NCI-H1048 (cell line): ENCODE data around the gene XPNPEP2.

Source experiments
- DNase-seq: peaks from one replicate; lab custom pipeline; 2025; lab: John Stamatoyannopoulos, UW

Gene XPNPEP2

DNA sequence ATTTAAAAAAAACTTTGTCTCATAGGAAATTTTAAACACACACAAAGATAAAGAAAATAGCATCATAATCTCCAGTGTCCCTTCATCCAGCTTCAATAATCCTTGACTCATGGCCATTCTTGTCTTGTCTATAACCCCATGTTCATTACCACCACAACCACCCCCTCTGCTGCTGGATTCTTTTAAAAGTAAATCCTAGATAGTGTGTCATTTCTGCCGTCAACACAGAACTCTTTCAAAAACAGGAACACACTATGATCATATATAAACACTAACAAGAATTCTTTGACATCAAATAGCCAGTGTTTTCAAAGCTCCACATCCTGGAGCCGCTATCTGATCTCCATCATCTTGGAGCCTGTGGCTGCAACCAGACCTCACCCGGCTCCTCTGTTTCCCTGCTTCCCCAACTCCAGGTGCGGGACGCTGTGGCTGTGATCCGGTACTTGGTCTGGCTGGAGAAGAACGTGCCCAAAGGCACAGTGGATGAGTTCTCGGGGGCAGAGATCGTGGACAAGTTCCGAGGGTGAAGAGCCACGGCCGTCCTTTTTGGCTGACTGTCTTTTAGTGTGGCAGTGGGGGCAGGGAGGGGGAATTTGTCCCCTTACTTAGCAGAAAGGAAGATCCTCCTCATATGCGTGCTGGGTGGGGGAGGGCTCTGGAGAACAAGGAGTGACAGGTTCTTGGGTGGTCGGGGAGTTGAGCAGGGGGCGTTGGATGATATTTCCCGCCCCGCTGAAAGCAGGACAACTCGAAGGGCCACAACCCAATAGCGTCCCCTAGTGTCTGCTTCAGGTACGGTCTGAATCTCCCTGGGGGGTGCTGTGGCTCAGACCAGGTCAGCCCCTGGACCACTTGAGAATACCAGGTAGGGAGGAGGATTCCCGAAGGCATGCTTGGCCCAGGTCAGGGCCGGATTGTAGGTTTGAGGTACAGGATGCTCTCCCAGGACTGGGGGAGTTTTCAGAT is 15.6 kb downstream of the XPNPEP2 start:
- no peak for DNase-seq

DNA sequence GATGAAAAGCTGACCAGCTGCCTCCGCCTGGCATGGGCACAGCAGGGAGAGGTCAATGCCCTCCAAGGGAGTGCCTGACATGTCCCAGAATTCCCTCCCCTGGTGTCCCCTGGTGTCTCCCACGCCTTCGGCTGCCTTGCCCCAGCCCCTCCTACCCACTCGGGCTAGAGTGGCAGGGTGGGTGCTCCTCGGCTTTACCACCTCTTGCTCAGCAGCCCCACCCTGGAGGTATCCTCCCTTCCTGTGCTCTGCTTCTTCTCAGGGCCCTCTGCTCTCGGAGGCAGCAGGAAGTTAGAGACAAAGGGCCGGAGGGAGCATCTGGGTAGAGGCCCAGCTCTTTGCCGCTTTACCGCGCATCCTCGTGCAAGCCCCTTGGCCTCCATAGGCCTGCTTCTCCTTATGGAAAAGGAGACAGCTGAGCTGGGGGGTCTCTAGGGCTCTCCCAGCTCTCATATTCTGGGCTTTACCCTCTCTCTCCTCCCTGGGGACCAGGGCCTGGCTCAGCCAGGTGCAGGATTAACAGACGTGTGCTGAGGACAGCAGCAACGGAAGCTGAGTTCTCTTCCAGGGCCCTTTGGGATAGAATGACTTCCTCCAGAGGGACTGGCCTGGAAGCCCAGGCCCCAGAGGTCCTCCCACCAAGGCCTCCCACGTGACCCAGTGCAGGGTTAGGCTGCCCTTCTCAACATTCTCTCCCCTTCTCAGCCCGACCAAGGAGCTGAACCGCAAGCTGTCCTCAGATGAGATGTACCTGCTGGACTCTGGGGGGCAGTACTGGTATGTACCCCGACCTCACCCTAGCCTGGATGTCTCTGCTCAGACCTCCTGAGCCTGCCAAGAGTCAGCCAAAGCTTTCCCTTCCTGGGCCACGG is 17.2 kb downstream of the XPNPEP2 start:
- no peak for DNase-seq

DNA sequence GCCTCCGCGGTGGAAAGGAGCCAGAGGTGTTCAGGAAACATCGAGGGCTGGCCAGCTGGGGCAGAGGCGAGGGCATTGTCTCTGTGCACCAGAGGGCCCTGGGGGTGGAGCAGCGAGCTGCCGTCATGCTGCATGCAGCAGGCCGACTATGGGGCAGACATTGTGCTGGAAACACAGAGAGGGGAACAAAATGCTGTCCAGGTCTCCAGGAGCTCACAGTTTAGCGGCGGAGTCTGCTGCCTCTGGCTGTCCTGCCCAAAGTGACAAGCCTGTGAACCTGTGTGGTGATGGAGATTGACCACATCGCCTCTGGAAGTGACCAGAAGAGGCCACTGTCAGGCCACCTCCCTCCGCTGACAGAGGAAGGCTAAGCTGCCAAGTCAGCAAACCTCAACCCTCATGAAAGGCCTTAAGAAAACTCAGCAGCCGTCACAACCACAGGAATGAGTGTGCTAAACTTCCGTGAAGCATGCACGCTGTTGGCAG is 20.8 kb downstream of the XPNPEP2 start:
- no peak for DNase-seq

DNA sequence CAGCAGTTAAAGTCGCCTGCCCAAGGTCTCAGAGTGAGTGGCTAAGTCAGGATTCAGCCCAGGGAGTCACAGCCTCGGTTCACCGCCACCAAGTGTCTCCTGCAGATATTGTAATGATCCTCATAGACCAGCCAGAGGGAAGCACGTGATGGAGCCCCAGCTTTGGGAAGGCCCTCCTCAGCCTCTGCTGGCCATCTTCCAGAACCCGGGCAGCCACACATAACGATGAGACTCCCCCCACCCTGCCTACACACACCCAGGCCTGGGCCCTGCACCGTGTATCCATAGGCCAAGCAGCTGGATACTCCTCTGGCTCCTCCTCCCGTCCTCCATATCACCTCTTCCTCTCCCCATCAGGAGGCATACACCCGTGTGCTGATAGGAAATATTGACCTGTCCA is 21.4 kb downstream of the XPNPEP2 start:
- DNase-seq = no peak

DNA sequence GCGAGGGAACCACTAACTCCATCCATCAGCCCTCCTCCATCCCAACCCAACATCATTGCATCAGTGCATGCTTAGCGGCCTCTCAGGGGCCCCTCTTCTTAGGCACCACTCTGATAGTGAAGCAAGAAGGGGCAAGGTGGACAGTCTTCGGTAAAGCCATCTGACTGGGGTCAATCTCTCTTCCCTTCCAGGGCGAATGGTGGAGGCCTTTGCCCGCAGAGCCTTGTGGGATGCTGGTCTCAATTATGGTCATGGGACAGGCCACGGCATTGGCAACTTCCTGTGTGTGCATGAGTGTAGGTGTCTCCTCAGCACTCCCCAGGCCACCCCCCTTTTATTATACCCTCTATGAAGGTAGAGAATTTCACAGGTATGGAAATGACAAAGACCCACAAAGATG is 22.2 kb downstream of the XPNPEP2 start:
- DNase-seq = no peak

DNA sequence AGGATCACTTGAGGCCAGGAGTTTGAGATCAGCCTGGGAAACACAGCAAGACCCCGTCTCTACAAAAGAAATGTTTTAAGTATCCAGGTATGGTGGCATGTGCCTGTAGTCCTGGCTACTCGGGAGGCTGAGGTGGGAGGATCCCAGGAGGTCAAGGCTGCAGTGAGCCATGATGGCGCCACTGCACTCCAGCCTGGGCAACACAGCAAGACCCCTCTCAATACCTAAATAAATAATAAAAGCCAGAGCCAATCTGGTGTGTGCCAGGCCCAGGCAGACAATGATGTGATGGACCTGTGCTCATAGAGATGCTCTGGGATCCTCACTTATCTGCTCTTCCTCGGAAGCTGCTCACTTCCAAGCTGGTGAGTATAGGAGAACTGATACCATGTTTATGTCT is 22.8 kb downstream of the XPNPEP2 start:
- DNase-seq = no peak

DNA sequence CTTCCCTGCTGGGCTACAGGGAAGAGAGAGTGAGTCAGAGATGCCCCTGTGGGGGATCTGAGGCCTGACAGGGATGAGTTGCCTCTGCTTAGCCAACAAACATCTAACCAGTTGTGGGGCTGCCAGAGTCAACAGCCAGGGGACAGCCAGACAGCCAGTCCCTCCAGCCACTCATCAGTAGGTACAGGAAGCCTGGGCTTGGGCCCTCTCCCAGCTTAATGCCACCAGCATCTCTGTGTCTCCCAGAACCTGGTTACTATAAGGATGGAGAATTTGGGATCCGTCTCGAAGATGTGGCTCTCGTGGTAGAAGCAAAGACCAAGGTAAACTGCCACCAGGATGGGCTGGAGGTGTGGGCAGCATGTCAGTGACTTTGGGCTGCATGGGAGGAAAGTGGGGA is 23.7 kb downstream of the XPNPEP2 start:
- no peak for DNase-seq

DNA sequence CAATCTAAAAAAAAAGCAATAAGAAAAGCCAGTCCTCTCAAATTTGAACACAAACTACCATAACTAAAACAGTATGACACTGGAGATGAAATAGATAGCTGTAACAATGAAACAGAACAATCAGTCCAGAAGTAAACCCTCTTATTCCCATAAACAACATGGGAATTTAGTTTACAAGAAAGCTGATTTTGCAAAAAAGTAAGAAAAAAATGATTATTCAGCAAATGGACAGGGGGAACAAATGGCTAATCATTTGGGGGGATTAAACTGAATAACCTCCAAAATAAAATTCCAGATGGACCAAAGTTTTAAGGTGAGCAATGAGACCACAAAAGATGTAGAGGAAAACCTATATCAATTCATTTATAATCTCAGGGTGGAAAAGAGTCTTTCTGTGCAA is 24.9 kb downstream of the XPNPEP2 start:
- DNase-seq = no peak

DNA sequence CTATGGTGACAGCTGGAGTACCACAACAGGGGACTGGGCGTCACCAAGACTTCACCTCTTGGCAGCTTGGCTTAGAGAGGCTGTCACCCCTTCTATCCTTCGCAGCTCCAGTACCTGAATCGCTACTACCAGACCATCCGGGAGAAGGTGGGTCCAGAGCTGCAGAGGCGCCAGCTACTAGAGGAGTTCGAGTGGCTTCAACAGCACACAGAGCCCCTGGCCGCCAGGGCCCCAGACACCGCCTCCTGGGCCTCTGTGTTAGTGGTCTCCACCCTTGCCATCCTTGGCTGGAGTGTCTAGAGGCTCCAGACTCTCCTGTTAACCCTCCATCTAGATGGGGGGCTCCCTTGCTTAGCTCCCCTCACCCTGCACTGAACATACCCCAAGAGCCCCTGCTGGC is 29.4 kb downstream of the XPNPEP2 start:
- no peak for DNase-seq

DNA sequence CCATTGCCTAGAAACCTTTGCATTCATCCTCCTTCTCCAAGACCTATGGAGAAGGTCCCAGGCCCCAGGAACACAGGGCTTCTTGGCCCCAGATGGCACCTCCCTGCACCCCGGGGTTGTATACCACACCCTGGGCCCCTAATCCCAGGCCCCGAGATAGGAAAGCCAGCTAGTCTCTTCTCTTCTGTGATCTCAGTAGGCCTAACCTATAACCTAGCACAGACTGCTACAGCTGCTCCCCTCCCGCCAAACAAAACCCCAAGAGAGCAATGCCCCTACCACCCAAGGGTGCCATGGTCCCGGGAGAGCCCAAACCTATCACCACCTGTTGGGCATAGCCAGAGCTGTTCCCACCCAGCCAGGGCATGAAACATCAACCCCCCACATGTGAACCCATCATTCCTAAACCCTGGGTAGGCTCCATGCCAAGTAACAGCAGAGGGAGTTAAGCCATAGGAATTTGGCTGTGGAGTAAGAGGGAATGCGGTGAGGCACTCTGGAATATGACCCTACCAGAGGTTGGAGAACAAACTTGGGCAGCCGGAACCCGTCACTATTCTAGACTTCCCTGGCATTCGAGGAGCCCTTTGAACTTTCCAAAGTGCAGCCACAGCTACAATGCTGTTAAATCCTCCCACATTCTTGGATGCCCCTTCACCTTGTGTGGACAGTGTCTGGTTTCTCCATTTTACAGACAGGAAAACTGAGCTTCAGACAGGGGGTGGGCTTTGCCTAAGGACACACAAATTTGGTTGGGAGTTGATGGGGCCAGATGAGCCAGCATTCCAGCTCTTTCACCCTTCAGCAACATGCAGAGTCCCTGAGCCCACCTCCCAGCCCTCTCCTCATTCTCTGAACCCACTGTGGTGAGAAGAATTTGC is 30.0 kb downstream of the XPNPEP2 start:
- no peak for DNase-seq

DNA sequence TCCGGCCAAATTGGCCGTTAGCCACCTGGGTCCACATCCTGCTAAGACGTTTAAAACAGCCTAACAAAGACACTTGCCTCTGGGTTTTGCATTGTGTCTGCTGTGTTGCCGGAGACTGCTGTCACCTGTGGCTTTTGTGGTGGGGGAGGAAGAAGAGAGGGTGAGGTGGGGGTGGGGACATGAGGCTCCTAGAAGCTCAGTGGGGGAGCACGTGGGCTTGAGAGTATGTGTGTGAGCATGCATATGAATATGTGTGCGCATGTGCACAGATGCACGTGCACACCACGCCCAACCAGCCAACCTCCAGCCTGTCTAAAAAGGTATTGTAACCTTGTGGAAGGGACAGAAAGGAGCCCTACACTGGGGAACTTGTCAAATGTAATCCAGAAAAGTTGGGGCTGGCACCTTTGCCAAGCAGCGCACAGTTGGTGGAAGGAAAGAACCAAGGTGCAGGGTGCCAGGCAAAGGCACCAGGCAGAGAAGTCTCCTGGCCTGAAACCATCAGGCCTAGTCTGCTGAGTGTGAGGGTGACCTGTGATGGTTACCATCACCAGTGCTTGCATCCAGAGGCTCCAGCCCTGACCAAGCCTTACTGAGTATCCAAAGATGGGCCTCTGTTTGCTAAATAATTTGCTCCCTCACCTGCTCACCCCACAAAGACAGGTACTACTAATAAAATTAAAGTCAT is 30.8 kb downstream of the XPNPEP2 start:
- no peak for DNase-seq

DNA sequence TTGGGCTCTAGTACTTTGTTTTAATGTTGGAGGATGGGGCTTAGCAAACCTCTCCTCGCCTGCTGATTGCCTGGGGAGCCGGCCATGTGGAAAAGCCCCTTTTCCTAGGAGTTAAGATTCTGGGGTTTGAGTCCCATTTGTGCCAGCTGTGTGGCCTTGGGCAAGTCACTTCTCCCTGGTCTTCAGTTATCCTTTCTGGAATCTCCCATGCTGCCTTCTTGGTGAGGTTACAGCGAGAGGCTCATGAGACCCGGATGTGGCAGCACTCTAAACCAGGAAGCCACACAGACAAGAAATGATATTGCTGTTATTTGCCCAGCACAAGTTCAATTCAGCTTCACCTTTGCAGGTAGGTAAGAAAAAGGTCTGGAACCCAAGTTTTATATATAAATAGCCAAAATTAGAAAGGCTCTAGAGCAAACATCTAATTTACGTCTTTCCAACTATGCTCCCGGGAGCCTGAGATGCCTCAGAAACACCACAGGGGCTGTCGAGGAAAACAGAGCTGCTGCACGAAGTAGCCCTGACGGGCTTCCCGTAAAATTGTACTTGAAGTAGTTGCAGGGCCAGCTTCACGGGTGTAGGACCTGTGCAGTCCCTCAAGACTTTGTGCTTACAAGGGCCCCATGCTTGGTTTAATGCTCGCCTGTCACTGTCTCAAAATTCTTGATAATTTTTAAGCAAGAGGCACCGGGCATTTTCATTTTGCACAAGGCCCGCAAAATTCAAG is 32.7 kb downstream of the XPNPEP2 start:
- DNase-seq = no peak

DNA sequence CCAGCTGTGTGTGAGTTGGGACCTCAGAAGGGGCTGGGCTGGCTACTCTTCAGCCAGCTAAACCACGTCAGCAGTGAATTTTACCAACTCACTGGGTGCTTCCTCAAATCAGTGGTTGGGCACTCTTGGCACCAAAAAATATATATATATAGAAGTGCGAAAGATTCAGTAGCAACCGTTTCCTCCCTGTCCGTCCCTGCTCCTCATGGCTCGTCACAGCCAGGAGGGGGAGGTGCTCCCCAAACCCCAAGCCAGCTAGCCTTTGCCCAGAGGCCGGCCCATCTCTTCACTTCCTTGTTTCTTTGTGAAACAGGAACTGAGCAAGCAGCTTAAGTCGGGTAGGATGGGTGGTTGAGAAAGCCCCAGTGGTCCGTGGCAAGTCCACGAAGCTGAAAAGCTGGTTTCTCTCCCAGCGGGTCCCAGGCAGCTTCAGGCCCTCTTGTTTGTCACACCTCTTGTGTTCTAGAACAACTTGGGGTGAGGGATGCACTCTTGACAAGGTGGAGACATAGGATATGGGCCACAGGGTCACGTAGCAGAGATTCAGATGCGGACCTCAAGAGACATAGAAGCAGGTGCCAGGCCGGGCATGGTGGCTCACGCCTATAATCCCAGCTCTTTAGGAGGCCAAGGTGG is 34.1 kb downstream of the XPNPEP2 start:
- DNase-seq = no peak

DNA sequence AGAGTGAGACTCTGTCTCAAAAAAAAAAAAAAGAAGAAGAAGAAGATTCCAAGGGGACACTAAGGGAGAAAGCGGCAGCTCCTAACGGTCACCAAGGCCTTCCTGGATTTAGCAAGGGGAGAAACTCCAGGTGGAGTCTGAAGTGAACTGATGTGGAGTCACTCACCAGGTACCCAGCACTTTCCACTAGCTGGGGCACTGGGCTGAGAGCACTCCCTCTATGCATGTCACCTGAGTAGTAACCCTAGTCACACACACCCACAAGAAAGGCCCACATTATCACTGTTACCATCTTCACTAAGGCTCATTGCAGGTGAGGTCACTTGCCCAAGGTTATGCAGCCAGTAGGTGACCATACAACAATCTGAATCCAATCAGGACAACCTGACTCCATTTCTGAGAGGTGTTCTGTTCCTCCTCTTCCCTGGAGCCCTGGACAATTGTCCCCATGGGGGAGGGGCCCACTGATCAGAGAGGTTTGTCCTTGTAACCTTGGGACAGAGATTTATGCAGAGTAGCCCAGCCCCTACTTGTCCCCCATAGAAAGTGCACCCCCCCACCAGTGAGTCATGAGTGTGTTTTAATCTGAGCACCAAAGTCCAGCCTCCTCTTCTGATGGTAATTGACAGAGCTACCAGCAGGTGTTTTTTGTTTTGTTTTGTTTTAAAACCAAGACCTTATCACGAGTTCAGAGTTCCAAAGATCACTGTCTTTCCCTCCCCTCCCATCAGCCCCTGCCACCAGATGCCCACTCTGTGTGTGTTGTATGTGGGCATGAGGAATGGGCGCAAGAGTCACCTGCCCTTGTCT is 35.1 kb downstream of the XPNPEP2 start:
- no peak for DNase-seq

DNA sequence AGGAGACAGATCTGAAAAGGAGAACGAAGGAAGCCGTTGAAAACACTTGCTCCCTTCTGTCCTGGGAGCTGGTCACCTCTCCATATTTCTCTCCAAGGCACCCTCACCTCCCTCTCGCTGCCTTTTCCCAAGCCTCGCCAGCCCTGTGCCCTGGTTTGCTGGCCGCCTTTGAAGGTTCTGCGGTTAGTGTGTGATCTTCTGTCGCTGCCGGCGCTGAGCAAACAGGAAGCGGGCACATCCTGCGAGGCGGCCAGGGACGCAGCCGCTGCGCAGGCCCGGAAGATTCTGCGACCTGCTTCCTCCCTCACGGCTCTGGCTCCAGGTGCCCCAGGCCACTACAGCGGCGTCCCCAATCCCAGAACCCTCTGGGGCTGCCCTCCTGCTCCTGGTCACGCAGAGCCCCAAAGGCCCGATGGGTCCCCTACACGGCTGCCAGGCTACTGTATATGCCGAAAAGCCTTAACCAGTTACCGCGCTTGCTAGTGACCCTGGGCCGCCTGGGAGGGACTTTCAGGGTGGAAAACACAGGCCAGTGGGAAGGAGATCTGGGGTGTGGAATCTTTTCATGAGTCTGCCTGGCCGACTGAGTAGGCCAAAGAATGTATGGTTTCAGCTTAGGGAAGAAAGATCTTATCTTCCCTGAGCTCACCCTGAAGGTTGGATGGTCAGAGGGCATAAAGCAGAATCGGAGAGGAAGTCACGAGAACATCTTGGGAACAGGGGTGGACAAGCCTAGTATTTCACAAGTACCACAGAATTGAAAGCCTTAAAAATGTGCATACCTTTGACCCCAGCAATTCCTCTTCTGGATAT is 38.6 kb downstream of the XPNPEP2 start:
- no peak for DNase-seq

DNA sequence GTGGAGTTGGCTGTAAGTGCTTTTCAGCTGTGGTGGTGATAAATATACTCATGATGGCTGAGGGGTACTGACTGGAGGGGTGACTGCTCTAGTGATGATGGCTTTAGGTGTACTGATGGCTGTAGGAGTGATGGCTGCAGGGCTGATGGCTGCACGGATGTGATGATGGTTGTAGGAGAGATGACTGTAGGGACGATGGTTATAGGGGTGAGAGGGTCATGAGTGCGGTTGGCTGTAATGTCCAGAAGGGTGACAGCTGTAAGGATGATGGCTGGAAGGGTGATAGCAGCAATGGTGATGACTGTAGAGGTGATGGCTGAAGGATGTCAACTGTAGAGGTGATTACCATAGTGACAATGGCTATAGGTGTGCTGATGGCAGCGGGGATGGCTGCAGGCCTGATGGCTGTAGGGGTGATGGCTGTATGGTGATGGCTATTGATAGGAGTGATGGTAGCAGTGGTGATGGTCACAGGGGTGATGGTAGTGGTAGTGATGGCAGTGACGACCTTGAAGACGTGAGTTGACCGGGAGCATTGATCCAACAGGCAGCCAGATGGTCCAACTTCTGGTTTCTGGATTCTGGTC is 40.4 kb downstream of the XPNPEP2 start:
- DNase-seq = no peak

DNA sequence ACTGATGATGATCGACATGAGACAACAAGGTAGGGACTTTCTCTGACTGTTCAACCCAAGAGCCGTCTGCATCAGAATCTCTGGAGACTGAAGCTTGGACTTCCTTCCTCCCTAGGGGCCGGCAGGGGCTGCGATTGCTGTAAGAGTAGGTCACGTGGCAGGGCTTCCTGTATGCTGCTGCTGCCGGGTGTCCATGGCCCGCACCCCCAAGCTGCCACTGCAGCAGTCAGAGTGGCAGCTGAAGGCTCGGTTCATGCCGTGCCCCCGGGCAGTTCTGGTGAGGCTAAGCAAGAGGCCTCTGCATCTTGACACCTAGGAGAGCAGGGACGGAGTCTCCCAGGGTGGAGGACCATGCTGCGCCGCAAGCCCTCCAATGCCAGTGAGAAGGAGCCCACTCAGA is 41.0 kb downstream of the XPNPEP2 start, which contains the start of gene SASH3:
TSS of gene SASH3 (plus strand) at position 203 of the 400 bp plus-strand sequence. CDS start at position 352, 149 bp downstream.
- DNase-seq = no peak
